Measurements from ENCODE around the gene VWA2.

VWA2 gene

GRCh38 chr10:114252883-114253282 is 13.8 kb downstream of the VWA2 start:
- no peak for TF ChIP-seq CTCF (IDR thresholded peaks at IDR 0.05; ENCODE audit: insufficient read depth, low read depth, low read length, missing control alignments)
- DNase-seq (ENCODE audit: low read depth) = no peak
- no peak overlapping the region for H3K4me3 ChIP-seq (ENCODE audit: low read depth, low read length)

GRCh38 chr10:114255227-114255626 is 16.2 kb downstream of the VWA2 start:
- no peak for TF ChIP-seq CTCF (IDR thresholded peaks at IDR 0.05; ENCODE audit: insufficient read depth, low read depth, low read length, missing control alignments)
- DNase-seq (ENCODE audit: low read depth) = no peak
- H3K4me3 ChIP-seq (ENCODE audit: low read depth, low read length) = no peak overlapping the region

- no peak overlapping the region for H3K4me3 ChIP-seq (ENCODE audit: low read depth, low read length)
- DNase-seq (ENCODE audit: low read depth) = no peak
Observed at GRCh38 chr10:114256008-114256765, 17.1 kb downstream of the VWA2 start.

GRCh38 chr10:114256822-114257221 is 17.8 kb downstream of the VWA2 start:
- no peak for DNase-seq (ENCODE audit: low read depth)
- no peak overlapping the region for H3K4me3 ChIP-seq (ENCODE audit: low read depth, low read length)
- no peak for TF ChIP-seq CTCF (IDR thresholded peaks at IDR 0.05; ENCODE audit: insufficient read depth, low read depth, low read length, missing control alignments)

More at GRCh38 chr10:114256008-114256765, 17.1 kb downstream of the VWA2 start:
- no peak for TF ChIP-seq CTCF (IDR thresholded peaks at IDR 0.05; ENCODE audit: insufficient read depth, low read depth, low read length, missing control alignments)

GRCh38 chr10:114257498-114257897 is 18.4 kb downstream of the VWA2 start:
- no peak for TF ChIP-seq CTCF (IDR thresholded peaks at IDR 0.05; ENCODE audit: insufficient read depth, low read depth, low read length, missing control alignments)
- no peak for DNase-seq (ENCODE audit: low read depth)
- no peak overlapping the region for H3K4me3 ChIP-seq (ENCODE audit: low read depth, low read length)

- TF ChIP-seq CTCF (IDR thresholded peaks at IDR 0.05; ENCODE audit: insufficient read depth, low read depth, low read length, missing control alignments) = no peak
- DNase-seq (ENCODE audit: low read depth) = peak; percentile 12
- H3K4me3 ChIP-seq (ENCODE audit: low read depth, low read length) = no peak overlapping the region
Observed at GRCh38 chr10:114258274-114258840, 19.3 kb downstream of the VWA2 start.
